ENCODE results near the gene CACNA2D4.

The CACNA2D4 gene

GRCh38 chr12:1890119-1890703 lies 28.2 kb downstream of the CACNA2D4 start:
- DNase-seq (ENCODE audit: low read depth in 1 of 2, low spot score in 1 of 2) = no peak

GRCh38 chr12:1888923-1889322 lies 29.5 kb downstream of the CACNA2D4 start:
- no peak for DNase-seq (ENCODE audit: low read depth in 1 of 2, low spot score in 1 of 2)

- DNase-seq (ENCODE audit: low read depth in 1 of 2, low spot score in 1 of 2) = no peak
Measured at GRCh38 chr12:1886396-1887008, 31.9 kb downstream of the CACNA2D4 start.

- no peak for DNase-seq (ENCODE audit: low read depth in 1 of 2, low spot score in 1 of 2)
Measured at GRCh38 chr12:1885599-1886245, 32.7 kb downstream of the CACNA2D4 start.

- no peak for DNase-seq (ENCODE audit: low read depth in 1 of 2, low spot score in 1 of 2)
Measured at GRCh38 chr12:1885082-1885596, 33.3 kb downstream of the CACNA2D4 start.

- no peak for DNase-seq (ENCODE audit: low read depth in 1 of 2, low spot score in 1 of 2)
Measured at GRCh38 chr12:1884651-1885050, 33.8 kb downstream of the CACNA2D4 start.

GRCh38 chr12:1883513-1883912 lies 34.9 kb downstream of the CACNA2D4 start:
- DNase-seq (ENCODE audit: low read depth in 1 of 2, low spot score in 1 of 2) = no peak

- no peak for DNase-seq (ENCODE audit: low read depth in 1 of 2, low spot score in 1 of 2)
Measured at GRCh38 chr12:1882850-1883470, 35.5 kb downstream of the CACNA2D4 start.

GRCh38 chr12:1882405-1882804 lies 36.0 kb downstream of the CACNA2D4 start:
- no peak for DNase-seq (ENCODE audit: low read depth in 1 of 2, low spot score in 1 of 2)

GRCh38 chr12:1881936-1882335 lies 36.5 kb downstream of the CACNA2D4 start:
- no peak for DNase-seq (ENCODE audit: low read depth in 1 of 2, low spot score in 1 of 2)

- DNase-seq (ENCODE audit: low read depth in 1 of 2, low spot score in 1 of 2) = no peak
Measured at GRCh38 chr12:1881301-1881700, 37.2 kb downstream of the CACNA2D4 start.

GRCh38 chr12:1880876-1881275 lies 37.6 kb downstream of the CACNA2D4 start:
- DNase-seq (ENCODE audit: low read depth in 1 of 2, low spot score in 1 of 2) = no peak

GRCh38 chr12:1880153-1880845 lies 38.2 kb downstream of the CACNA2D4 start:
- no peak for DNase-seq (ENCODE audit: low read depth in 1 of 2, low spot score in 1 of 2)

- no peak for DNase-seq (ENCODE audit: low read depth in 1 of 2, low spot score in 1 of 2)
Measured at GRCh38 chr12:1879633-1880032, 38.8 kb downstream of the CACNA2D4 start.

- no peak for DNase-seq (ENCODE audit: low read depth in 1 of 2, low spot score in 1 of 2)
Measured at GRCh38 chr12:1878695-1879094, 39.8 kb downstream of the CACNA2D4 start.

GRCh38 chr12:1878214-1878613 lies 40.2 kb downstream of the CACNA2D4 start:
- no peak for DNase-seq (ENCODE audit: low read depth in 1 of 2, low spot score in 1 of 2)

GRCh38 chr12:1877169-1877878 lies 41.1 kb downstream of the CACNA2D4 start:
- no peak for DNase-seq (ENCODE audit: low read depth in 1 of 2, low spot score in 1 of 2)

GRCh38 chr12:1876086-1876485 lies 42.4 kb downstream of the CACNA2D4 start:
- no peak for DNase-seq (ENCODE audit: low read depth in 1 of 2, low spot score in 1 of 2)

GRCh38 chr12:1875608-1876007 lies 42.8 kb downstream of the CACNA2D4 start:
- DNase-seq (ENCODE audit: low read depth in 1 of 2, low spot score in 1 of 2) = no peak

- DNase-seq (ENCODE audit: low read depth in 1 of 2, low spot score in 1 of 2) = no peak
Measured at GRCh38 chr12:1873531-1874510, 44.6 kb downstream of the CACNA2D4 start.
